Measurements from ENCODE around the gene SOWAHA.

- TF ChIP-seq CTCF (IDR thresholded peaks at IDR 0.05) (no peak), POLR2A (IDR thresholded peaks at IDR 0.05) (peak; percentile 72 to 74)
Measured at GRCh38 chr5:132830436-132831094, 17.5 kb downstream of the SOWAHA start, which contains the start of gene SHROOM1.
